ENCODE results near the gene SAMMSON.

Gene SAMMSON

GRCh38 chr3:70076396-70076795, 76.9 kb downstream of the SAMMSON start:
- no peak overlapping the region for H3K4me3 ChIP-seq (ENCODE audit: low read depth, low read length)
- TF ChIP-seq, protein P1, sequence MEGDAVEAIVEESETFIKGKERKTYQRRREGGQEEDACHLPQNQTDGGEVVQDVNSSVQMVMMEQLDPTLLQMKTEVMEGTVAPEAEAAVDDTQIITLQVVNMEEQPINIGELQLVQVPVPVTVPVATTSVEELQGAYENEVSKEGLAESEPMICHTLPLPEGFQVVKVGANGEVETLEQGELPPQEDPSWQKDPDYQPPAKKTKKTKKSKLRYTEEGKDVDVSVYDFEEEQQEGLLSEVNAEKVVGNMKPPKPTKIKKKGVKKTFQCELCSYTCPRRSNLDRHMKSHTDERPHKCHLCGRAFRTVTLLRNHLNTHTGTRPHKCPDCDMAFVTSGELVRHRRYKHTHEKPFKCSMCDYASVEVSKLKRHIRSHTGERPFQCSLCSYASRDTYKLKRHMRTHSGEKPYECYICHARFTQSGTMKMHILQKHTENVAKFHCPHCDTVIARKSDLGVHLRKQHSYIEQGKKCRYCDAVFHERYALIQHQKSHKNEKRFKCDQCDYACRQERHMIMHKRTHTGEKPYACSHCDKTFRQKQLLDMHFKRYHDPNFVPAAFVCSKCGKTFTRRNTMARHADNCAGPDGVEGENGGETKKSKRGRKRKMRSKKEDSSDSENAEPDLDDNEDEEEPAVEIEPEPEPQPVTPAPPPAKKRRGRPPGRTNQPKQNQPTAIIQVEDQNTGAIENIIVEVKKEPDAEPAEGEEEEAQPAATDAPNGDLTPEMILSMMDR (conservative IDR thresholded peaks at IDR 0.05; ENCODE audit: low read depth, low read length) = no peak

DNA sequence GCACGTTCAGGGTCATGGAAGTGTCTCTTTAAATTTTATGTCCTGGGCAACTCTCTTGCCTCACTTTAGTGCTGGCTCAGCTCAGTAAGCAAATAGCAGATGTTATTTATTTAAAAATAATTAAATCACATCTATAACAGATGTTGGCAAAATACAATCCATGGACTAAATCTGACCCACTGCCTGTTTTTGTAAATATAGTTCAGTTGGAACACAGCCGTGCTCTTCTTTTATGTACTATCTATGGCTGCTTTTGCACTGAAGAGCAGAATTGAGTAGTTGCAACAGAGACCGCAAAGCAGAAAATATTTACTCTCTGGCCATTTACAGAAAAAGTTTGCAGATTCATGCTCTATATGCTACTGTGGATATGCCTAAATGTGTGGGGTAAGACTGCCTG, 79.2 kb downstream of the SAMMSON start:
- H3K4me3 ChIP-seq (ENCODE audit: low read depth, low read length) = no peak overlapping the region
- DNase-seq (ENCODE audit: low read depth) = no peak
- TF ChIP-seq, protein P1 (conservative IDR thresholded peaks at IDR 0.05; ENCODE audit: low read depth, low read length) = no peak

More at GRCh38 chr3:70076396-70076795, 76.9 kb downstream of the SAMMSON start:
- no peak for DNase-seq (ENCODE audit: low read depth)

DNA sequence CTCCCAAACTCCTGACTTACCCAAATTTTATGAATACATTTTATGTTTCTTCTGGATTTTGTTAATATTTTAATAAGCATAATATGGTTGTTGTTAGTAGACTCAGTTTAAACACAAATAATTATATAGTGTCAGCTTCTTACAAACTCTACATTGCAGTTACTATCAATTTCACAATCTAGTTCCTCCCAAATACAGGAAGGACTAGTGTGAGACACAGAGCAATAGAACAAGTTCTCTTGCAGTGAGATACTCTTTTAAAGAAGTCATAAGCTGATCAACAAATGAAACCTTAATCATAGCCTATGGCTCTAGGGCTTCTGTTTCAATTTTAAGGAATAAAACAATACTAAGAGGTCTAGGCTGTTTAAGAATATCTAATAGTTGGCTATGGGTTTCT, 86.1 kb downstream of the SAMMSON start:
- TF ChIP-seq, protein P1 (conservative IDR thresholded peaks at IDR 0.05; ENCODE audit: low read depth, low read length) = no peak
- no peak overlapping the region for H3K4me3 ChIP-seq (ENCODE audit: low read depth, low read length)
- DNase-seq (ENCODE audit: low read depth) = no peak

GRCh38 chr3:70086336-70086735, 86.8 kb downstream of the SAMMSON start:
- H3K4me3 ChIP-seq (ENCODE audit: low read depth, low read length) = no peak overlapping the region
- TF ChIP-seq, protein P1 (conservative IDR thresholded peaks at IDR 0.05; ENCODE audit: low read depth, low read length) = no peak
- DNase-seq (ENCODE audit: low read depth) = no peak

- peak; percentile 59 for DNase-seq (ENCODE audit: low read depth)
- no peak overlapping the region for H3K4me3 ChIP-seq (ENCODE audit: low read depth, low read length)
- TF ChIP-seq, protein P1 (conservative IDR thresholded peaks at IDR 0.05; ENCODE audit: low read depth, low read length) = peak; percentile 64
Observed at GRCh38 chr3:70090322-70090913, 90.9 kb downstream of the SAMMSON start.

DNA sequence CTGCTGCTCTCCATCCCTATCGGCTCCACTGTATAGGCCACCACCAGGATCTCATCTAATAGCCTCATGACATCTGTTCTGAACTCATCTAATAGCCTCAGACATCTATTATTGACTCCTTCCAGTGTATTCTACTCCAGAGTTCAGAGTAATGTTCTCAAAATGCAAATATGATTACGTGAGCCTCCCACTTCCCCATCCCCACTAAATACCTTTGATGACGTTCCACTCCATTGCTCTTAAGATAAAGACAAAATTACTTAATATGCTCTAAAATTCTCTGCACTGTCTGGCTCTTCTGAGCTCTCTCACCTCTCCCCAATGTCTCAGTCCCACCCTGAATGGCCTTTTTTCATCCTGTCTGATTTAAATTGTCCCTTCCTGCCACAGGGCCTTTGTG, 94.7 kb downstream of the SAMMSON start:
- TF ChIP-seq, protein P1 (conservative IDR thresholded peaks at IDR 0.05; ENCODE audit: low read depth, low read length) = no peak
- no peak for DNase-seq (ENCODE audit: low read depth)
- H3K4me3 ChIP-seq (ENCODE audit: low read depth, low read length) = no peak overlapping the region

DNA sequence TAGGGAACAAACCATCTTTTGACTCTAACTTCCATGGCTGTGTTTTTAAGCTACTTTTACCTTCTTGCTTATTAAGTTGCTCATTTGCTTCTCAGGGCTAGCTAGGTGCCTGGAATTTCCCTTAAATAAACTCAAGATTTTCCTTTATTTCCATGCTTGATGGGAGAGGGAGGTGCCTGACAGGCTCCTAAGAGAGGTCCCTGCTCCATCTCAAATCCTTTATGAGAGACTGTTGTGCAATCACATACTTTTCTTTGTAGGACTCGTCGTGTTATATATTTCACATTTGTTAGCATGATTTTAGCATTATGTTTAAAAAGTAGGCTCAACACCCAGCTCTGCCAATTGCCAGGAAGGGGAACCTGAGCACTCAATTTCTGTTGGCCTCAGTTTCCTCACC, 95.7 kb downstream of the SAMMSON start:
- peak; percentile 6 for DNase-seq (ENCODE audit: low read depth)
- H3K4me3 ChIP-seq (ENCODE audit: low read depth, low read length) = no peak overlapping the region
- TF ChIP-seq, protein P1 (conservative IDR thresholded peaks at IDR 0.05; ENCODE audit: low read depth, low read length) = no peak

All from choroid plexus epithelial cell (primary cell).